ENCODE data around the gene S100PBP. TPM values are rescaled to one million over a fixed set of nuclear protein-coding genes. Genes with fewer than 3 reads are reported as not detected.
"Not testable (repeated sequence)": the region's sequence is repeated elsewhere in the genome, so short reads cannot be mapped to it uniquely, and the experiment has no call there.

S100PBP gene
- total RNA-seq, 1 experiment from 2014 or later: 69.3 TPM

GRCh38 chr1:32786856-32787255, 30.6 kb upstream of the S100PBP start:
- ChIA-PET POLR2A (ENCODE audit: low non-redundant PET) (no interaction called here), CTCF (no interaction called here)
- peak; percentile 40 for DNase-seq (ENCODE audit: low spot score)
- no peaks in the 10 kb centered on the region for H3K4me1 ChIP-seq (ENCODE audit: insufficient read depth, low read length, poor library complexity, severe bottlenecking)
- intact Hi-C loops (cut with micrococcal nuclease; ENCODE audit: unreplicated experiment): no loop called here
- no TSS peak for BruUV-seq (replicated peaks)
- no peaks in the 10 kb centered on the region for H3K9me3 ChIP-seq (ENCODE audit: low read depth, low read length, poor library complexity, severe bottlenecking)
- no peaks in the 10 kb centered on the region for H3K27me3 ChIP-seq (replicated peaks; ENCODE audit: insufficient read depth, low read depth, low read length, poor library complexity)
- TF ChIP-seq, protein P1, sequence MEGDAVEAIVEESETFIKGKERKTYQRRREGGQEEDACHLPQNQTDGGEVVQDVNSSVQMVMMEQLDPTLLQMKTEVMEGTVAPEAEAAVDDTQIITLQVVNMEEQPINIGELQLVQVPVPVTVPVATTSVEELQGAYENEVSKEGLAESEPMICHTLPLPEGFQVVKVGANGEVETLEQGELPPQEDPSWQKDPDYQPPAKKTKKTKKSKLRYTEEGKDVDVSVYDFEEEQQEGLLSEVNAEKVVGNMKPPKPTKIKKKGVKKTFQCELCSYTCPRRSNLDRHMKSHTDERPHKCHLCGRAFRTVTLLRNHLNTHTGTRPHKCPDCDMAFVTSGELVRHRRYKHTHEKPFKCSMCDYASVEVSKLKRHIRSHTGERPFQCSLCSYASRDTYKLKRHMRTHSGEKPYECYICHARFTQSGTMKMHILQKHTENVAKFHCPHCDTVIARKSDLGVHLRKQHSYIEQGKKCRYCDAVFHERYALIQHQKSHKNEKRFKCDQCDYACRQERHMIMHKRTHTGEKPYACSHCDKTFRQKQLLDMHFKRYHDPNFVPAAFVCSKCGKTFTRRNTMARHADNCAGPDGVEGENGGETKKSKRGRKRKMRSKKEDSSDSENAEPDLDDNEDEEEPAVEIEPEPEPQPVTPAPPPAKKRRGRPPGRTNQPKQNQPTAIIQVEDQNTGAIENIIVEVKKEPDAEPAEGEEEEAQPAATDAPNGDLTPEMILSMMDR (conservative IDR thresholded peaks at IDR 0.05; ENCODE audit: low read depth, low read length): peak; percentile 28; the same call in 1 of the 2 replicates
- no peak for TF ChIP-seq EZH2 (IDR thresholded peaks at IDR 0.05; ENCODE audit: borderline replicate concordance, low read depth, low read length, poor library complexity, severe bottlenecking)
- no peak overlapping the region for H3K4me3 ChIP-seq (ENCODE audit: low read depth, low read length, poor library complexity, severe bottlenecking)
- H3K27ac ChIP-seq (ENCODE audit: low read depth, low read length, poor library complexity, severe bottlenecking): no peak overlapping the region
- H3K36me3 ChIP-seq (ENCODE audit: insufficient read depth, low read length, poor library complexity, severe bottlenecking): peaks cover 92% of the 10 kb centered on the region

GRCh38 chr1:32789356-32789755, 28.1 kb upstream of the S100PBP start:
- CTCF ChIA-PET: interaction anchor here (0.7 kb wide), 1 partner anchor 22 kb away, joined by 4 read pairs; no protein-coding TSS in a partner anchor
- BruUV-seq (replicated peaks); H3K9me3 ChIP-seq (ENCODE audit: low read depth, low read length, poor library complexity, severe bottlenecking); H3K27me3 ChIP-seq (replicated peaks; ENCODE audit: insufficient read depth, low read depth, low read length, poor library complexity); intact Hi-C loops (cut with micrococcal nuclease; ENCODE audit: unreplicated experiment); DNase-seq (ENCODE audit: low spot score); POLR2A ChIA-PET (ENCODE audit: low non-redundant PET); H3K4me1 ChIP-seq (ENCODE audit: insufficient read depth, low read length, poor library complexity, severe bottlenecking); H3K27ac ChIP-seq (ENCODE audit: low read depth, low read length, poor library complexity, severe bottlenecking); H3K4me3 ChIP-seq (ENCODE audit: low read depth, low read length, poor library complexity, severe bottlenecking): not testable (repeated sequence)
- peaks cover 89% of the 10 kb centered on the region for H3K36me3 ChIP-seq (ENCODE audit: insufficient read depth, low read length, poor library complexity, severe bottlenecking)

DNA sequence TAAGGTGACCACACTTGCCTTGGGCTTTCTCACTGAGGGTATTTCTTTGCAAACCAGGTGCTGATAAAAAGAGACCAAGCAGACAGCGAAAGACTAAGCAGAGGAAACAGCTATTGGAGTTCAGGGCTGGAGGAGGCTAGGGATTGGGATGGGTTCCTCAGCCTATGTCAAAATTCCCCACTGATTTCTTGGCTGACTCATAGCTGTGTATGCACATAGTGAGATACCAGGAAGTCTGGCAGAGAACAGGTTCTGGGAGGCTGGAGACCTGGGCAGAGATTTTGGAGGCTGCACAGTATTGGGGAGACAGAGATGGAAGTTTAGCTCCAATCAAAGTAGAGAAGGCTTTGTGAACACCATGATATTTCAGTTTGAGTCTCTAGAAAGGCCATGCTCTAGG, 25.6 kb upstream of the S100PBP start:
- POLR2A ChIA-PET (ENCODE audit: low non-redundant PET): no interaction called here
- intact Hi-C loops (cut with micrococcal nuclease; ENCODE audit: unreplicated experiment): no loop called here
- Histone ChIP-seq H3K4me1 (ENCODE audit: insufficient read depth, low read length, poor library complexity, severe bottlenecking) (no peaks in the 10 kb centered on the region), H3K9me3 (ENCODE audit: low read depth, low read length, poor library complexity, severe bottlenecking) (no peaks in the 10 kb centered on the region), H3K27ac (ENCODE audit: low read depth, low read length, poor library complexity, severe bottlenecking) (no peak overlapping the region), H3K27me3 (replicated peaks; ENCODE audit: insufficient read depth, low read depth, low read length, poor library complexity) (no peaks in the 10 kb centered on the region), H3K4me3 (ENCODE audit: low read depth, low read length, poor library complexity, severe bottlenecking) (no peak overlapping the region), H3K36me3 (ENCODE audit: insufficient read depth, low read length, poor library complexity, severe bottlenecking) (peaks cover 83% of the 10 kb centered on the region)
- no TSS peak for BruUV-seq (replicated peaks)
- CTCF ChIA-PET: no interaction called here
- TF ChIP-seq, protein P1 (conservative IDR thresholded peaks at IDR 0.05; ENCODE audit: low read depth, low read length): no peak
- no peak for TF ChIP-seq EZH2 (IDR thresholded peaks at IDR 0.05; ENCODE audit: borderline replicate concordance, low read depth, low read length, poor library complexity, severe bottlenecking)
- no peak for DNase-seq (ENCODE audit: low spot score)

- POLR2A ChIA-PET (ENCODE audit: low non-redundant PET); BruUV-seq (replicated peaks); DNase-seq (ENCODE audit: low spot score); H3K4me1 ChIP-seq (ENCODE audit: insufficient read depth, low read length, poor library complexity, severe bottlenecking); CTCF ChIA-PET; H3K27me3 ChIP-seq (replicated peaks; ENCODE audit: insufficient read depth, low read depth, low read length, poor library complexity); intact Hi-C loops (cut with micrococcal nuclease; ENCODE audit: unreplicated experiment); H3K9me3 ChIP-seq (ENCODE audit: low read depth, low read length, poor library complexity, severe bottlenecking); H3K4me3 ChIP-seq (ENCODE audit: low read depth, low read length, poor library complexity, severe bottlenecking); H3K27ac ChIP-seq (ENCODE audit: low read depth, low read length, poor library complexity, severe bottlenecking): not testable (repeated sequence)
- peaks cover 81% of the 10 kb centered on the region for H3K36me3 ChIP-seq (ENCODE audit: insufficient read depth, low read length, poor library complexity, severe bottlenecking)
Measured at GRCh38 chr1:32795763-32796162, 21.7 kb upstream of the S100PBP start.
